NCI-H2171 (cell line): ENCODE measurements around the gene ARID4B.
"Not testable (repeated sequence)": the region's sequence is repeated elsewhere in the genome, so short reads cannot be mapped to it uniquely, and the experiment has no call there.

Experiments
- DNase-seq: peaks from one replicate; lab custom pipeline; 2025; lab: John Stamatoyannopoulos, UW

The ARID4B gene

GRCh38 chr1:235298758-235299157, 29.2 kb downstream of the ARID4B start:
- no peak for DNase-seq

DNA sequence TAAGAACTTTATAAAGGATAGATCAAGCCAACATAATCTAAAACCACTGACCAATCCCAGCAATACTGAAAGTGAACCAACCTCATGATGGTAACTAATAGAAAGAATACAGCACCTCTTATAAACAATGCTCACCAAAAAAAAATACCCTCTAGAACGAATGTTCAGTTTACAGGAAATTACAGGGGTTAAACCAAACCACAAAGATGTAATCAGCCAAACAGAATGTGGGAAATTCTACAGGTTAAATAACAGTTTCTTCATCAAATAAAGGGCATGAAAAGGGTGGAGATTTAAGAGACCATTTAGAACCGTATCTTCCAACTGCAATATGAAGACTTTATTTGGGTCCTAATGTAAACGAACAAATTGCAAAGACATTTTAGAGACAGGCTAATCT, 30.4 kb downstream of the ARID4B start:
- DNase-seq, result no peak

- no peak for DNase-seq
These were observed 31.2 kb downstream of the ARID4B start for GRCh38 chr1:235296729-235297128.

- no peak for DNase-seq
These were observed 32.1 kb downstream of the ARID4B start for GRCh38 chr1:235295902-235296350.

DNA sequence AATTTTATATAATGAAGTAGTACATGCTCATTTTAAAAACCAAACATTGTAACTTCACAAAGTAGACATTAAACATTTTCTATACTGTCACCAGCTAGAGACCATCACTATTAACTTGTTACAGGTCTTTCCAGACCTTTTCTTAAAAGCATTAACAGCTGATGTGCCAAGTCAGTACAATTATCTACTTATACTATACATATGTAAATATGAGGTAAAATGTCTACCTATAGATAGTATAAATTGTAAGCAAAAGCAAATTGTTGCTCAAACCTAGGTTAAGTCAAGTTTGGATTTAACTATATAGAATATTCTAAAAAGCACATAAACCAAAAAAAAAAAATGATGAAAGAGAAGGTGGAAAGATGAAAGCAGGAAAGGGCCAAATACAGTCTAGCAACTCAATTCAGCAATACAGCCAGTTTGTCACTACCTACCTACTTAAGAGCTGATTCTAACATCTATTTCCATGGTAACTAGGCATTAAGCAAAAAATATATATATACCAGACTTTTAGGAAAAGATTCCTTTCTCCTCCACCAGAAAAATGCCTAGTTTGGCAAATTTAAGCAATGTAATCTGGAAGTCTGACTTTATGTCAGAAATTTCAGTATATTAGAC, 34.5 kb downstream of the ARID4B start:
- DNase-seq, result no peak

DNA sequence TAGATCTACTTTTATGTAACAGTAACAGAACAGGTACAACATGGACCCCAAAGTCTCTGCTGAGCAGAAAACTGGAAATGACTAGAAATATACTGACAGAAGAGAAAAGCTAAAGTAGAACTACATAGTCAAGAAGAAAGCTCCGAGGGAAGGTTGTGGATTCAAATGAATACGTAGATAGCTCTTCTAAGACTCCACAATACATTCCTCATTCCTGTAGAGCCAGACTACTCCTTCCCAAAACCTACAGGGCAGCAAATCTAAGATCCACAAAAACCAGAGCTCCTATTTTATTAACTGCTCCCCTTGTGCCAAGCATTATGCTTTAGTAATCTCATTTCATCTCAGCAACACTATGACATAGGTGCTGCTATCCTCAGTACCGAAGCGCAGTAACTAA, 35.2 kb downstream of the ARID4B start:
- DNase-seq, result no peak

DNA sequence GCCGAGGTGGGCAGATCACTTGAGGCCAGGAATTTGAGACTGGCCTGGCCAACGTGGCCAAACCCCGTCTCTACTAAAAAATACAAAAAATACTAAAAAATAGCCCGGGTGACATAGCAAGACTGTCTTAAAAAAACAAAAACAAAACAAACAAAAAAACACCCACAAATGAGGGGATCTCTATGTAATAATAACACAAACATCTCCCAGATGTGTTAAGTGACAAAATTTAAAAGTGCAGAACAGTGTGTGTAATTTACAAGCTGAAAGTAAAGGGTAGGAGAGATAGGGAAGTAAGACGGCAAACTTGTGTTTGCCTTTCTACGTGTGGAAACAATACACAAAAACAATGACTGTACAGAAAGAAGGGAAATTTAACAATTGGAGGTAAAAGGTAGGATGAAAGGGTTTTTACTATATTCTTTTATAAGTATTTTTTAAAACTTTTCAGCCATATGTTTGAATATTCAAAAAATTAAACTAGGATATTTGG, 36.3 kb downstream of the ARID4B start:
- DNase-seq, result no peak

DNA sequence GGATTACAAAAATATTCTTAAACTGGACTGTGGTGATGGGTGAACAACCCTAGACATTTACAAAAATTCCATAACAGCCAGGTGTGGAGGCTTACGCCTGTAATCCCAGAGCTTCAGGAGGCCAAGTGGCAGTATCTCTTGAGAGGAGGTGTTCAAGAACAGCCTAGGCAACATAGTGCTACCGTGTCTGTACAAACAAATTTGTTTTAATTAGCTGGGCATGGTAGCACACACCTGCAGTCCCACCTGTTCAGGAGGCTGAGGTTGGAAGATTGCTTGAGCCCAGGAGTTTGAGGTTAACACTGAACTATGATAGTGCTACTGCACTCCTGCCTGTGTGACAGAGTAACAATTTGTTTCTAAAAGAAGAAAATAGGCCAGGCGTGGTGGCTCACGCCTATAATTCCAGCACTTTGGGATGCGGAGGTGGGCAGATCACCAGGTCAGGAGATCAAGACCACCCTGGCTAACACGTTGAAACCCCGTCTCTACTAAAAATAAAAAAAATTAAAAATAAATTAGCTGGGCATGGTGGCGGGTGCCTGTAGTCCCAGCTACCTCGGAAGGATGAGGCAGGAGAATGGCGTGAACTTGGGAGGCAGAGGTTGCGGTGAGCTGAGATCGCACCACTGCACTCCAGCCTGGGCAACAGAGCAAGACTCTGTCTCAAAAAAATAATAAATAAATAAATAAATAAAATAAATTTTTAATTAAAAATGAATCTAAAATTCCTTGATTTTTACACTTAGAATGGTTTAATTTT, 37.1 kb downstream of the ARID4B start:
- DNase-seq, result no peak

DNA sequence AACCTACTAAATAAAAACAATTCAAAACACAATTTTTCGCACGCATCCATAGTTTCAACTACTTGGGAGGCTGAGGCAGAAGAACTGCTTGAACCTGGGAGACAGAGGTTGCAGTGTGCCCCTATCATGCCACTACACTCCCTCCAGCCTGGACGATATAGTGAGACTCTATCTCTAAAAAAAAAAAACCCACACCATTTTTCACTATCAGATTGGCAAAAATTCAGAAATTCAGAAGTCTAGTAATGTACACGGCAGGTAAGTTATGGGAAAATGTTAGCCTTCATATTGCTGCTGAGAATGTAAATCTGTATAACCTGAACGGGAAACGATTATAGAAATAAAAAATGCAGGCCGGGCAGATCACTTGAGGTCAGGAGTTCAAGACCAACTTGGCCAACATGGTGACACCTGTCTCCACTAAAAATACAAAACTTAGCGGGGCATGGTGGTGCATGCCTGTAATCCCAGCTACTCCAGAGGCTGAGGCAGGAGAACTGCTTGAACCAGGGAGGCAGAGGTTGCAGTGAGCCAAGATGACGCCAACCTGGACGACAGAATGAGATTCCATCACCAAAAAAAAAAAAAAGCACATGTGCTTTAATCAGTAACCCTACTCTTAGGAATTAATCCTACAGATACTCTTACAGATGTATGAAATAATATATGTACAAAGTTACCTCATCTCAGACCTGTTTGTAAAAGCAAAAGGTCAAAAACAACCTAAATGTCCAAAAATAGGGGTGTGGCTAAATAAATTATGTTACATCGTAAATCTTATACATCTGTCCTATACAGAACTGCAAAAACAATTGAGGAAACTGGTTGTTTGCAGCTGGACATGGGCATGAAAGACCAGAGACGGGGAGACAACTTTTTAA, 37.9 kb downstream of the ARID4B start:
- DNase-seq, result no peak

DNA sequence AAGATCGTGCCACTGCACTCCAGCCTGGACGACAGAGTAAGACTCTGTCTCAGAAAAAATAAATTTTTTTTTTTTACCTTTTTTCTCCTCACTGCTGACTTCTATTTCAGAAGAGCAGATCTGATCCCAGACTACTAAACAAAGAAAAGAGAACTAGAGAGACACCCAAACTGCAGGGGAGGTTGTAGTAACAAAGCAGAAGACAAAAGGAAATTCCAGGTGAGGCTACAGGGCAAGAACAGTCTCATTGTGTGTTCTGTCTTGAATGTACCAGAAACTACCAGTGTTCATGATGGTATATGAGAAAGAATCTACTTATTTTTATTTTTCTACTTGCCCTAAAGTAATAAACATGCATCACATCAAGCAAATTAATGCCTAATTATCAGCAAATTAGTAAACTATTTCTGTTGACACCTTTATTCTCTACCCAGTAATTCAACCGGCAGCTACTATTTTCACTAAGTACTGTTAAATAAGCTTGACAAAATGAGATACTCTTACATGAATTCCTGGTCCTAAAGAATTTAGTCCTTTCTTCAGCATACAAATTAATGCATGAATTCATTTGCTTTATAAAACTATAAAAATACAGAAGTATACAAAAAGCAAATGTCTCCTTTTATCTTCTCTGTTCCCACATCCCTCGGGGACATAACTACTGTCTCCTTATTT, 40.6 kb downstream of the ARID4B start:
- no peak for DNase-seq

- no peak for DNase-seq
These were observed 41.3 kb downstream of the ARID4B start for GRCh38 chr1:235286667-235287066.

GRCh38 chr1:235284231-235284769, 43.7 kb downstream of the ARID4B start:
- DNase-seq, result no peak

GRCh38 chr1:235283636-235284035, 44.3 kb downstream of the ARID4B start:
- not testable (repeated sequence) for DNase-seq

GRCh38 chr1:235280467-235280866, 47.5 kb downstream of the ARID4B start:
- no peak for DNase-seq

GRCh38 chr1:235279694-235280093, 48.3 kb downstream of the ARID4B start:
- DNase-seq, result no peak

- no peak for DNase-seq
These were observed 49.1 kb downstream of the ARID4B start for GRCh38 chr1:235278915-235279292.

DNA sequence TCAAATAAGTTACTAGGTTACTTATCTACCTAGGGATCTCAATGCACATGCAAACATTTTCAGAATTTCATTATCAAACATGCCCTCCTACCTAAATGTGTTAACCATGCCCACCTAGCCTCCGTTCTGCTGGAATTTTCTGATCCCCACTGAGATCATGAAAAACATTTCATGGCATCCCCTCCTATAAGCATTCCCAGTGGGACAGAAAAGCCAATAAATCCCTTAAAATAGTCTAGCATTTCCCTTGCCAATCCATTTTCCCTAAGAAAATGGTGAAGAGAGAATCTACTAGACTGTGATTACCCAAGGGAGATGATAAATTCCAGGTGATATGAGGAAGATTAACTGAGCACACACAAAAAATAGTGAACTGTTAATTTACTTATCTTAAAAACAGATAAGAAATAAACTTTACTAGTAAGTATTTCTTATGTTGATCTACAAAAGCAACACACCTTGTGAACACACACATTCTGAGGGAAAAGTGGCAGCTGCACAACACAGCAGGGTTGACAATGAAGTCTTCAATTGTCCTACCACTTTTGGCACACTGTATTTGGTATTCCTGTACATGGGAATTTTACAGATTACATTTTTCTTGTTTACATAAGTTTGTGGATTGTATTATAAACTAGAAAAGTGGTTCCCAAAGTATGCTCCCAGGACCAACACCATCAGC, 49.6 kb downstream of the ARID4B start:
- DNase-seq, result no peak

- DNase-seq, result no peak
These were observed 50.3 kb downstream of the ARID4B start for GRCh38 chr1:235277709-235278108.

DNA sequence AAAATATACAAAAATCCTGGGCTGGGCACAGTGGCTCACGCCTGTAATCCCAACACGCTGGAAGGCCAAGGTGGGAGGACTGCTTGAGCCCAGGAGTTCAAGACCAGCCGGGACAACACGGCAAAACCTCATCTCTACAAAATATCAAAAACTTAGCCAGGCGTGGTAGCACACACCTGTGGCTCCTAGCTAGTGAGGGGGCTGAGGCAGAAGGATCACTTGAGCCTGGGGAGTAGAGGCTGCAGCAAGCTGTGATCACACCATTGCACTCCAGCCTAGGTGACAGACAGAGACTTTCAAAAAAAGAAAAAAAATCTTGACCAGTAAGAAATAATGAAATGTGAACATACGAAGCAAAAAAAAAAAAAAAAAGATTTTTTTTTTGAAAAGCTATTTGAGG, 52.1 kb downstream of the ARID4B start:
- no peak for DNase-seq

DNA sequence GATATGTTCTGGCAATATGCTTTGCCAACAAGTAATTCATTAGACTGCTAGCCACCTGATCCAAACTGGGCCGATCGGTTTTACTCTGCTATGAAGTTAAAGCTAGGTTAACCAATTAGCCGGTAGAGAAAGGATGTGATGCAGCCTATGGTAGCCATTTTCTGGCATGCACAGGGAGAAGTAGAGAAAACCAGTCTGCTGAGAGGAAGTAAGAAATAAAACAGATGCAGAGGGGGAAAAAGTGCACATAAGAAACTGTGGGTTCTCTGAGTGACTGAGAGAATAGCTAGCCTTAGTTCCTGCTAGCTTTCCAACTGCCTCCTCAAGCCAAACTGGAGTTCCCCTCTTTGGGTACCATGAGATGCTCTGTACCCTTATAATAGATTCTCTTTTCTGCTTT, 52.8 kb downstream of the ARID4B start:
- no peak for DNase-seq

DNA sequence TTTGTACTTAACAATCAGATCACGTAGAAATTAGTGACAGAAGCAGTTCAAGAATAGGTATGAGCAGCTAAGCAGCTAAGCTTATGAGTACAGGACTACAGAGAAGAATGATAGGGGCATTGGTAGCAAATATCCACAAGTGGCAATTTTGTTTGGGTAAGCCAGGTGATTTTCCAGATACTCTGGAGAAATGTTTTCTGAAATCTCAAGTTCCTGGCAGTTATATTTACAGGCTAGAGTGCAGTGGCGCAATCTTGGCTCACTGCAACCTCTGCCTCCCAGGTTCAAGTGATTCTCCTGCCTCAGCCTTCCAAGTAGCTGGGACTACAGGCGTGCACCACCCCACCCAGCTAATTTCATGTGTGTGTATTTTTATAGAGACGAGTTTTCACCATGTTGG, 55.1 kb downstream of the ARID4B start:
- no peak for DNase-seq
